Panc1 (cell line): ENCODE measurements around the gene METTL16. TPM values are rescaled to one million over a fixed set of nuclear protein-coding genes. Genes with fewer than 3 reads are reported as not detected.
"Not testable (repeated sequence)": the region's sequence is repeated elsewhere in the genome, so short reads cannot be mapped to it uniquely, and the experiment has no call there.

Experiments used
- ATAC-seq: fragments of 200-7000 bp; cut with Tn5 transposase; 2 replicates; pipeline ENCODE4 v1.9.1; 2020; ENCODE audit warnings: mild to moderate bottlenecking, moderate library complexity
- BruUV-seq: library from RNA; stranded (reverse); fragments of 400-500 nt; replicated peaks from 2 replicates; lab custom pipeline; 2021; lab: Mats Ljungman, UMichigan
- CTCF ChIA-PET: fragments of 300-600 bp; sonication (Branson Sonifier 250); formaldehyde crosslinking; loops from one replicate; lab custom pipeline; 2022; ENCODE audit warnings: antibody characterized with exemption; lab: Charles Lee
- POLR2A ChIA-PET: fragments of 300-600 bp; sonication (Branson Sonifier 250); formaldehyde crosslinking; loops from one replicate; lab custom pipeline; 2022; ENCODE audit warnings: antibody characterized with exemption; lab: Charles Lee
- DNase-seq: peaks from one replicate; pipeline ENCODE4 v3.0.0-alpha.2; 2010; ENCODE audit warnings: low read depth, low spot score
- H3K27ac ChIP-seq: 2 replicates; pipeline ENCODE4 v1.5.1; 2011; ENCODE audit warnings: mild to moderate bottlenecking, low read length, inconsistent platforms
- H3K27me3 ChIP-seq: fragments of 200-500 bp; sonication (Bioruptor generic); 2 replicates; pipeline ENCODE4 v1.6.0; 2014; ENCODE audit warnings: low read length, inconsistent platforms; ENCODE audit not compliant: control insufficient read depth, insufficient read depth
- H3K36me3 ChIP-seq: fragments of 200-500 bp; sonication (Bioruptor generic); 2 replicates; pipeline ENCODE4 v1.5.1; 2014; ENCODE audit warnings: inconsistent platforms, mild to moderate bottlenecking, low read length, moderate library complexity; ENCODE audit not compliant: control insufficient read depth, insufficient read depth
- H3K4me1 ChIP-seq: 2 replicates; pipeline ENCODE4 v1.5.1; 2011; ENCODE audit warnings: inconsistent platforms, mild to moderate bottlenecking, low read length, moderate library complexity; ENCODE audit not compliant: control insufficient read depth, insufficient read depth
- H3K4me3 ChIP-seq, 2 experiments: 2 replicates each; pipeline ENCODE4 v1.5.1; 2011 to 2012; ENCODE audit warnings: low read depth in 2 of 2, low read length in 2 of 2, mild to moderate bottlenecking in 2 of 2, inconsistent platforms in 1 of 2, moderate library complexity in 1 of 2
- H3K9me3 ChIP-seq: fragments of 200-500 bp; sonication (Bioruptor generic); 2 replicates; pipeline ENCODE4 v1.5.1; 2014; ENCODE audit warnings: low read depth, mild to moderate bottlenecking, inconsistent platforms, low read length, moderate library complexity; ENCODE audit not compliant: control insufficient read depth, insufficient read depth
- REST ChIP-seq, 2 experiments: IDR thresholded peaks; 2 replicates each; pipeline ENCODE4 v1.6.1; 2011 to 2012; ENCODE audit warnings: low read depth in 2 of 2, control low read depth in 1 of 2, low read length in 1 of 2, mild to moderate bottlenecking in 1 of 2, moderate library complexity in 1 of 2; ENCODE audit not compliant: insufficient read depth in 1 of 2
- in situ Hi-C: cut with HindIII; loops from 2 replicates; pipeline ENCODE4 v1.10.0; 2016; ENCODE audit warnings: low sequenced_read_pairs, low pct_unique_long_range_greater_than_20kb
- intact Hi-C: fragments of 100-400 bp; cut with micrococcal nuclease; formaldehyde crosslinking; loops from one replicate; pipeline ENCODE4 v1.10.0; 2022; ENCODE audit not compliant: unreplicated experiment
- total RNA-seq: library from RNA; stranded (reverse); gene quantifications from one replicate; pipeline ENCODE4 v1.2.1, GENCODE V29; 2021; ENCODE audit not compliant: unreplicated experiment

Gene METTL16
- total RNA-seq, 1 experiment from 2014 or later = 34.7 TPM

- H3K4me1 ChIP-seq = no peaks in the 10 kb centered on the region
- BruUV-seq = no TSS peak
These were observed 8.7 kb downstream of the METTL16 start for GRCh38 chr17:2502871-2503580.

GRCh38 chr17:2500446-2500845 is 11.2 kb downstream of the METTL16 start:
- Histone ChIP-seq H3K27ac (no peak overlapping the region), H3K27me3 (no peaks in the 10 kb centered on the region), H3K36me3 (no peaks in the 10 kb centered on the region), H3K4me3 (no peak overlapping the region), H3K9me3 (no peaks in the 10 kb centered on the region), H3K4me1 (no peaks in the 10 kb centered on the region)
- DNase-seq (no peak), ATAC-seq (no peak)
- ChIA-PET POLR2A (no interaction called here), CTCF (interaction anchor here (0.6 kb wide), 1 partner anchor 9 kb away, joined by 3 read pairs; no protein-coding TSS in a partner anchor)
- intact Hi-C loops (no loop called here), in situ Hi-C loops (no loop called here)
- TF ChIP-seq REST (IDR thresholded peaks at IDR 0.05; ENCODE audit: insufficient read depth in 1 of 2, low read depth in 2 of 2, low read length in 1 of 2) = no peak
- BruUV-seq = no TSS peak

More at GRCh38 chr17:2502871-2503580, 8.7 kb downstream of the METTL16 start:
- no peaks in the 10 kb centered on the region for H3K27me3 ChIP-seq
- CTCF ChIA-PET = no interaction called here
- ATAC-seq (no peak), DNase-seq (no peak)
- no peak overlapping the region for H3K4me3 ChIP-seq
- no peaks in the 10 kb centered on the region for H3K9me3 ChIP-seq
- TF ChIP-seq REST (IDR thresholded peaks at IDR 0.05; ENCODE audit: insufficient read depth in 1 of 2, low read depth in 2 of 2, low read length in 1 of 2) = no peak
- POLR2A ChIA-PET = no interaction called here
- intact Hi-C loops (no loop called here), in situ Hi-C loops (no loop called here)
- no peak overlapping the region for H3K27ac ChIP-seq
- no peaks in the 10 kb centered on the region for H3K36me3 ChIP-seq

- H3K36me3 ChIP-seq, POLR2A ChIA-PET, DNase-seq, H3K4me3 ChIP-seq, H3K27ac ChIP-seq, ATAC-seq, in situ Hi-C loops, CTCF ChIA-PET, H3K27me3 ChIP-seq, intact Hi-C loops, H3K9me3 ChIP-seq, H3K4me1 ChIP-seq, BruUV-seq: not testable (repeated sequence)
These were observed 22.4 kb downstream of the METTL16 start for GRCh38 chr17:2489286-2489685.
